Stimulated activated CD8-positive, alpha-beta memory T cell treated with anti-CD3 and anti-CD28 coated beads, Interleukin-7, amount 100 ng/mL, for 48 hours (primary cell): ENCODE measurements around the gene MRFAP1.

Source experiments
- DNase-seq, 2 donors: peaks; one replicate each; pipeline ENCODE4 v3.0.0-alpha.2; 2020; ENCODE audit warnings: low read depth in 1 of 2; ENCODE audit errors: extremely low read depth in 1 of 2

The MRFAP1 gene

GRCh38 chr4:6689506-6689960, 49.0 kb downstream of the MRFAP1 start:
- no peak for DNase-seq
